ENCODE measurements around the gene CNTNAP1. TPM values are rescaled to one million over a fixed set of nuclear protein-coding genes. Genes with fewer than 3 reads are reported as not detected.

CNTNAP1 gene
- total RNA-seq, 2 experiments from 2014 or later = 1.2 to 1.4 TPM

DNA sequence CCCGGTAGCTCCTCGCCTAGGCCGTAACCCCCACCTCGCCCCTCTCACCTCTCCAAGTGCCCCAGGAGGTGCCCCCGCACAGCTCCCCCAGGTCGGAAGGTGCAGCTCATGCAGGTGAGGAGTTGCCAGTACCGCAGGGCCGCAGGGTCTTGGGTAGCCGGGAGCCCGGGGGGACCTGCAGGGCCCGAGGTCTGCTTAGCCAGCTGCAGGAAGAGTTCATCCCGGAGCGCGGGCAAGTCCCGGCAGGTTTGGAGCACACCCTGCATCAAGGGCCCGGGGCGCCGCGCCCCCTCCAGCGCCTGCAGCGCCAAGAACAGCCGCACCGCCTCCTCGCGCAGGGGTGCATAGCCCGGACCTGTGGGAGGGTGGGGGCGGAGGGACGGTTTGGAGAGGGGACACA lies 10.3 kb upstream of the CNTNAP1 start:
- Mint-ChIP-seq H3K4me3 (no peak overlapping the region), H3K36me3 (ENCODE audit: low read depth) (no peaks in the 10 kb centered on the region), H3K27ac (no peak overlapping the region), H3K4me1 (peaks cover 26% of the 10 kb centered on the region), H3K9me3 (ENCODE audit: low read depth) (no peaks in the 10 kb centered on the region), H3K27me3 (peaks cover 33% of the 10 kb centered on the region)
- DNase-seq (no peak), ATAC-seq (no peak)
- ChIA-PET POLR2A (interaction anchor here (0.8 kb wide), 1 partner anchor 12 kb away, joined by 3 read pairs; no protein-coding TSS in a partner anchor), CTCF (interaction anchor here (0.6 to 0.9 kb wide), 4 partner anchors 27 to 1090 kb away, joined by 3 to 4 read pairs (median 3); partner anchors contain the start of gene PSMC3IP)
- intact Hi-C loops (cut with DNase I, micrococcal nuclease) = loop anchor here in 1 of 2 experiments (10.0 kb wide), 1 partner anchor 327 kb away; no protein-coding TSS in a partner anchor

- ATAC-seq (no peak), DNase-seq (no peak)
- intact Hi-C loops (cut with DNase I, micrococcal nuclease) = loop anchor here in 1 of 2 experiments (10.0 kb wide), 1 partner anchor 329 kb away; no protein-coding TSS in a partner anchor
- CTCF ChIA-PET = interaction anchor here (0.6 to 1.8 kb wide), 6 partner anchors 10 to 163 kb away, joined by 3 to 9 read pairs (median 5); partner anchors contain the start of genes PSMC3IP, RETREG3 and TUBG1
- Mint-ChIP-seq H3K36me3 (ENCODE audit: low read depth) (no peaks in the 10 kb centered on the region), H3K4me1 (peaks cover 34% of the 10 kb centered on the region), H3K27me3 (peaks cover 33% of the 10 kb centered on the region), H3K9me3 (ENCODE audit: low read depth) (no peaks in the 10 kb centered on the region), H3K4me3 (no peak overlapping the region), H3K27ac (no peak overlapping the region)
- POLR2A ChIA-PET = interaction anchor here (0.6 kb wide), 1 partner anchor 96 kb away, joined by 3 read pairs; the partner anchor contains the start of gene PSMC3IP
Measured at GRCh38 chr17:42673266-42673884, 9.0 kb upstream of the CNTNAP1 start.

- Mint-ChIP-seq H3K4me1 (peaks cover 41% of the 10 kb centered on the region), H3K9me3 (ENCODE audit: low read depth) (no peaks in the 10 kb centered on the region), H3K4me3 (no peak overlapping the region), H3K27ac (no peak overlapping the region), H3K27me3 (peaks cover 32% of the 10 kb centered on the region), H3K36me3 (ENCODE audit: low read depth) (no peaks in the 10 kb centered on the region)
- intact Hi-C loops (cut with DNase I, micrococcal nuclease) = loop anchor here in 1 of 2 experiments (10.0 kb wide), 1 partner anchor 329 kb away; no protein-coding TSS in a partner anchor
- no peak for ATAC-seq
- peak; percentile 50 for DNase-seq
- ChIA-PET POLR2A (interaction anchor here (0.6 kb wide), 2 partner anchors 97 to 544 kb away, joined by 3 read pairs; partner anchors contain the start of gene PSMC3IP), CTCF (interaction anchor here (0.6 to 1.8 kb wide), 8 partner anchors 9 to 338 kb away, joined by 3 to 9 read pairs (median 4); partner anchors contain the start of genes PSMC3IP, RETREG3 and TUBG1)
Measured at GRCh38 chr17:42673885-42674754, 8.2 kb upstream of the CNTNAP1 start.

GRCh38 chr17:42674755-42675347 lies 7.5 kb upstream of the CNTNAP1 start:
- intact Hi-C loops (cut with DNase I, micrococcal nuclease) = loop anchor here in 1 of 2 experiments (5.0 to 10.0 kb wide), 6 partner anchors 307 to 1447 kb away; partner anchors contain the start of genes HDAC5, KCNH4, PTGES3L and RUNDC1
- Mint-ChIP-seq H3K4me1 (peaks cover 47% of the 10 kb centered on the region), H3K9me3 (ENCODE audit: low read depth) (no peaks in the 10 kb centered on the region), H3K27ac (no peak overlapping the region), H3K4me3 (no peak overlapping the region), H3K27me3 (peaks cover 26% of the 10 kb centered on the region), H3K36me3 (ENCODE audit: low read depth) (no peaks in the 10 kb centered on the region)
- DNase-seq (no peak), ATAC-seq (no peak)
- ChIA-PET POLR2A (interaction anchor here (0.6 kb wide), 1 partner anchor 544 kb away, joined by 3 read pairs; no protein-coding TSS in a partner anchor), CTCF (interaction anchor here (0.6 to 1.8 kb wide), 7 partner anchors 8 to 337 kb away, joined by 3 to 9 read pairs (median 4); partner anchors contain the start of genes PSMC3IP, RETREG3 and TUBG1)

- ChIA-PET CTCF (interaction anchor here (0.8 to 1.6 kb wide), 2 partner anchors 85 to 97 kb away, joined by 4 to 5 read pairs; partner anchors contain the start of gene RAMP2), POLR2A (interaction anchor here (0.9 kb wide), 1 partner anchor 31 kb away, joined by 3 read pairs; no protein-coding TSS in a partner anchor)
- Mint-ChIP-seq H3K36me3 (ENCODE audit: low read depth) (no peaks in the 10 kb centered on the region), H3K27me3 (peaks cover 27% of the 10 kb centered on the region), H3K4me1 (peaks cover 47% of the 10 kb centered on the region), H3K27ac (no peak overlapping the region), H3K9me3 (ENCODE audit: low read depth) (no peaks in the 10 kb centered on the region), H3K4me3 (no peak overlapping the region)
- intact Hi-C loops (cut with DNase I, micrococcal nuclease) = loop anchor here in 1 of 2 experiments (5.0 to 10.0 kb wide), 6 partner anchors 307 to 1447 kb away; partner anchors contain the start of genes HDAC5, KCNH4, PTGES3L and RUNDC1
- DNase-seq = no peak
- no peak for ATAC-seq
Measured at GRCh38 chr17:42675348-42675964, 6.9 kb upstream of the CNTNAP1 start.

GRCh38 chr17:42675965-42676423 lies 6.3 kb upstream of the CNTNAP1 start:
- POLR2A ChIA-PET = interaction anchor here (0.9 kb wide), 1 partner anchor 31 kb away, joined by 3 read pairs; no protein-coding TSS in a partner anchor
- no peak for ATAC-seq
- H3K4me1 Mint-ChIP-seq = peaks cover 47% of the 10 kb centered on the region
- CTCF ChIA-PET = interaction anchor here (0.8 to 1.6 kb wide), 3 partner anchors 67 to 98 kb away, joined by 3 to 5 read pairs (median 4); partner anchors contain the start of genes RAMP2, RETREG3 and TUBG1
- DNase-seq = peak; percentile 43
- H3K36me3 Mint-ChIP-seq (ENCODE audit: low read depth) = no peaks in the 10 kb centered on the region
- no peak overlapping the region for H3K27ac Mint-ChIP-seq
- H3K27me3 Mint-ChIP-seq = peaks cover 26% of the 10 kb centered on the region
- H3K9me3 Mint-ChIP-seq (ENCODE audit: low read depth) = no peaks in the 10 kb centered on the region
- intact Hi-C loops (cut with DNase I, micrococcal nuclease) = loop anchor here in 1 of 2 experiments (5.0 to 10.0 kb wide), 6 partner anchors 306 to 1446 kb away; partner anchors contain the start of genes HDAC5, KCNH4, PTGES3L and RUNDC1
- peak overlapping the region; percentile 66 for H3K4me3 Mint-ChIP-seq

- Mint-ChIP-seq H3K9me3 (ENCODE audit: low read depth) (no peaks in the 10 kb centered on the region), H3K36me3 (ENCODE audit: low read depth) (peaks cover 2% of the 10 kb centered on the region), H3K27me3 (peaks cover 26% of the 10 kb centered on the region), H3K4me1 (peaks cover 46% of the 10 kb centered on the region), H3K27ac (peak within 1 kb of the TSS; percentile 69), H3K4me3 (peak within 1 kb of the TSS; percentile 70)
- intact Hi-C loops (cut with DNase I, micrococcal nuclease) = loop anchor here in 1 of 2 experiments (1.0 to 10.0 kb wide), 12 partner anchors 17 to 1446 kb away; partner anchors contain the start of genes COASY, HDAC5, KCNH4 and PTGES3L
- POLR2A ChIA-PET = interaction anchor here (0.9 kb wide), 1 partner anchor 30 kb away, joined by 3 read pairs; no protein-coding TSS in a partner anchor
- DNase-seq (no peak), ATAC-seq (no peak)
- CTCF ChIA-PET = interaction anchor here (0.5 to 1.6 kb wide), 4 partner anchors 67 to 99 kb away, joined by 3 to 5 read pairs (median 4); partner anchors contain the start of genes RAMP2, RETREG3 and TUBG1
Measured at GRCh38 chr17:42676424-42677011, 5.8 kb upstream of the CNTNAP1 start, which contains the start of gene PLEKHH3. PLEKHH3 (minus strand) TSS chr17:42676994; CDS start chr17:42676563, 431 bp downstream.

- ChIA-PET CTCF (interaction anchor here (0.5 to 3.9 kb wide), 7 partner anchors 18 to 349 kb away, joined by 3 to 44 read pairs (median 4); partner anchors contain the start of genes PSMC3IP, RAMP2, RETREG3 and TUBG1), POLR2A (no interaction called here)
- peak; percentile 84 for ATAC-seq
- H3K27me3 Mint-ChIP-seq = peaks cover 29% of the 10 kb centered on the region
- H3K9me3 Mint-ChIP-seq (ENCODE audit: low read depth) = no peaks in the 10 kb centered on the region
- peak overlapping the region; percentile 69 for H3K27ac Mint-ChIP-seq
- peaks cover 49% of the 10 kb centered on the region for H3K4me1 Mint-ChIP-seq
- H3K36me3 Mint-ChIP-seq (ENCODE audit: low read depth) = peaks cover 2% of the 10 kb centered on the region
- H3K4me3 Mint-ChIP-seq = peak overlapping the region; percentile 70
- intact Hi-C loops (cut with DNase I, micrococcal nuclease) = loop anchor here in 1 of 2 experiments (1.0 to 10.0 kb wide), 12 partner anchors 18 to 1445 kb away; partner anchors contain the start of genes COASY, HDAC5, KCNH4 and PTGES3L
- DNase-seq = peak; percentile 100
Measured at GRCh38 chr17:42677012-42677857, 5.1 kb upstream of the CNTNAP1 start.

All from activated CD4-positive, alpha-beta T cell treated with anti-CD3 and anti-CD28 coated beads for 36 hours (primary cell).